Mesangial cell (primary cell): ENCODE results near the gene POLR2M. TPM values are rescaled to one million over a fixed set of nuclear protein-coding genes. Genes with fewer than 3 reads are reported as not detected.

Experiments
- total RNA-seq: library from RNA; depleted of rRNA; stranded (reverse); fragments of >200 nt; gene quantifications from 2 replicates; pipeline ENCODE4 v1.2.3, GENCODE V29; 2015

POLR2M gene
- total RNA-seq = 544 and 2,046 TPM in 2 replicates

GRCh38 chr15:57706405-57707209, at the start of gene POLR2M:
TSS of gene POLR2M (plus strand) at chr15:57706714. CDS start at chr15:57706843, 129 bp downstream.

Other genes starting within 250 kb of the POLR2M start
- under 0.01 and 0.81 TPM in 2 replicates for gene MYZAP, start 114.8 kb upstream of the POLR2M start, total RNA-seq